Measurements from ENCODE around the gene MAML2.

Gene MAML2

GRCh38 chr11:96006037-96006436 is 337.0 kb downstream of the MAML2 start:
- Histone ChIP-seq H3K27me3 (ENCODE audit: control insufficient read depth, insufficient read depth, low read length) (no peaks in the 10 kb centered on the region), H3K4me1 (ENCODE audit: control insufficient read depth, insufficient read depth, low read length) (no peaks in the 10 kb centered on the region), H3K9me3 (ENCODE audit: control insufficient read depth, low read length) (no peaks in the 10 kb centered on the region), H3K9ac (ENCODE audit: low read length) (no peak overlapping the region), H3K4me3 (ENCODE audit: low read length) (no peak overlapping the region), H3K36me3 (ENCODE audit: control insufficient read depth, insufficient read depth, low read length) (no peaks in the 10 kb centered on the region)

- H3K4me3 ChIP-seq (ENCODE audit: low read length), result no peak overlapping the region
- no peaks in the 10 kb centered on the region for H3K36me3 ChIP-seq (ENCODE audit: control insufficient read depth, insufficient read depth, low read length)
- no peak overlapping the region for H3K9ac ChIP-seq (ENCODE audit: low read length)
- H3K9me3 ChIP-seq (ENCODE audit: control insufficient read depth, low read length), result no peaks in the 10 kb centered on the region
- no peaks in the 10 kb centered on the region for H3K27me3 ChIP-seq (ENCODE audit: control insufficient read depth, insufficient read depth, low read length)
- peaks cover 9% of the 10 kb centered on the region for H3K4me1 ChIP-seq (ENCODE audit: control insufficient read depth, insufficient read depth, low read length)
These were observed 338.1 kb downstream of the MAML2 start for GRCh38 chr11:96004862-96005261.

GRCh38 chr11:96002754-96003290 is 340.2 kb downstream of the MAML2 start:
- H3K4me3 ChIP-seq (ENCODE audit: low read length), result no peak overlapping the region

GRCh38 chr11:96002339-96002738 is 340.7 kb downstream of the MAML2 start:
- no peak overlapping the region for H3K9ac ChIP-seq (ENCODE audit: low read length)
- H3K4me1 ChIP-seq (ENCODE audit: control insufficient read depth, insufficient read depth, low read length), result peaks cover 14% of the 10 kb centered on the region
- H3K4me3 ChIP-seq (ENCODE audit: low read length), result no peak overlapping the region
- no peaks in the 10 kb centered on the region for H3K27me3 ChIP-seq (ENCODE audit: control insufficient read depth, insufficient read depth, low read length)
- no peaks in the 10 kb centered on the region for H3K9me3 ChIP-seq (ENCODE audit: control insufficient read depth, low read length)
- no peaks in the 10 kb centered on the region for H3K36me3 ChIP-seq (ENCODE audit: control insufficient read depth, insufficient read depth, low read length)

More at GRCh38 chr11:96002754-96003290, 340.2 kb downstream of the MAML2 start:
- no peak overlapping the region for H3K9ac ChIP-seq (ENCODE audit: low read length)
- no peaks in the 10 kb centered on the region for H3K9me3 ChIP-seq (ENCODE audit: control insufficient read depth, low read length)
- no peaks in the 10 kb centered on the region for H3K27me3 ChIP-seq (ENCODE audit: control insufficient read depth, insufficient read depth, low read length)
- peaks cover 14% of the 10 kb centered on the region for H3K4me1 ChIP-seq (ENCODE audit: control insufficient read depth, insufficient read depth, low read length)
- H3K36me3 ChIP-seq (ENCODE audit: control insufficient read depth, insufficient read depth, low read length), result no peaks in the 10 kb centered on the region

GRCh38 chr11:96001037-96001436 is 342.0 kb downstream of the MAML2 start:
- H3K9ac ChIP-seq (ENCODE audit: low read length), result no peak overlapping the region
- no peak overlapping the region for H3K4me3 ChIP-seq (ENCODE audit: low read length)
- H3K4me1 ChIP-seq (ENCODE audit: control insufficient read depth, insufficient read depth, low read length), result peaks cover 14% of the 10 kb centered on the region
- H3K36me3 ChIP-seq (ENCODE audit: control insufficient read depth, insufficient read depth, low read length), result no peaks in the 10 kb centered on the region
- no peaks in the 10 kb centered on the region for H3K27me3 ChIP-seq (ENCODE audit: control insufficient read depth, insufficient read depth, low read length)
- H3K9me3 ChIP-seq (ENCODE audit: control insufficient read depth, low read length), result no peaks in the 10 kb centered on the region

GRCh38 chr11:95999711-96000406 is 343.1 kb downstream of the MAML2 start:
- no peaks in the 10 kb centered on the region for H3K36me3 ChIP-seq (ENCODE audit: control insufficient read depth, insufficient read depth, low read length)
- H3K9me3 ChIP-seq (ENCODE audit: control insufficient read depth, low read length), result no peaks in the 10 kb centered on the region
- H3K4me3 ChIP-seq (ENCODE audit: low read length), result peak overlapping the region; percentile 24
- H3K9ac ChIP-seq (ENCODE audit: low read length), result peak overlapping the region; percentile 17
- H3K4me1 ChIP-seq (ENCODE audit: control insufficient read depth, insufficient read depth, low read length), result peaks cover 14% of the 10 kb centered on the region
- H3K27me3 ChIP-seq (ENCODE audit: control insufficient read depth, insufficient read depth, low read length), result no peaks in the 10 kb centered on the region

GRCh38 chr11:95996621-95997235 is 346.3 kb downstream of the MAML2 start:
- H3K36me3 ChIP-seq (ENCODE audit: control insufficient read depth, insufficient read depth, low read length), result no peaks in the 10 kb centered on the region
- H3K4me1 ChIP-seq (ENCODE audit: control insufficient read depth, insufficient read depth, low read length), result peaks cover 14% of the 10 kb centered on the region
- H3K27me3 ChIP-seq (ENCODE audit: control insufficient read depth, insufficient read depth, low read length), result no peaks in the 10 kb centered on the region

GRCh38 chr11:95994329-95994728 is 348.7 kb downstream of the MAML2 start:
- no peaks in the 10 kb centered on the region for H3K36me3 ChIP-seq (ENCODE audit: control insufficient read depth, insufficient read depth, low read length)
- H3K9ac ChIP-seq (ENCODE audit: low read length), result no peak overlapping the region
- no peaks in the 10 kb centered on the region for H3K9me3 ChIP-seq (ENCODE audit: control insufficient read depth, low read length)
- peaks cover 3% of the 10 kb centered on the region for H3K4me1 ChIP-seq (ENCODE audit: control insufficient read depth, insufficient read depth, low read length)
- H3K27me3 ChIP-seq (ENCODE audit: control insufficient read depth, insufficient read depth, low read length), result no peaks in the 10 kb centered on the region
- H3K4me3 ChIP-seq (ENCODE audit: low read length), result no peak overlapping the region

More at GRCh38 chr11:95996621-95997235, 346.3 kb downstream of the MAML2 start:
- no peak overlapping the region for H3K9ac ChIP-seq (ENCODE audit: low read length)
- H3K9me3 ChIP-seq (ENCODE audit: control insufficient read depth, low read length), result no peaks in the 10 kb centered on the region
- H3K4me3 ChIP-seq (ENCODE audit: low read length), result no peak overlapping the region

GRCh38 chr11:95993438-95994298 is 349.3 kb downstream of the MAML2 start:
- H3K4me1 ChIP-seq (ENCODE audit: control insufficient read depth, insufficient read depth, low read length), result peaks cover 9% of the 10 kb centered on the region
- H3K9me3 ChIP-seq (ENCODE audit: control insufficient read depth, low read length), result no peaks in the 10 kb centered on the region
- no peaks in the 10 kb centered on the region for H3K36me3 ChIP-seq (ENCODE audit: control insufficient read depth, insufficient read depth, low read length)
- H3K4me3 ChIP-seq (ENCODE audit: low read length), result no peak overlapping the region
- no peak overlapping the region for H3K9ac ChIP-seq (ENCODE audit: low read length)
- no peaks in the 10 kb centered on the region for H3K27me3 ChIP-seq (ENCODE audit: control insufficient read depth, insufficient read depth, low read length)

GRCh38 chr11:95991545-95991944 is 351.4 kb downstream of the MAML2 start:
- Histone ChIP-seq H3K4me1 (ENCODE audit: control insufficient read depth, insufficient read depth, low read length) (peaks cover 9% of the 10 kb centered on the region), H3K9me3 (ENCODE audit: control insufficient read depth, low read length) (no peaks in the 10 kb centered on the region), H3K9ac (ENCODE audit: low read length) (no peak overlapping the region)

GRCh38 chr11:95991101-95991500 is 351.9 kb downstream of the MAML2 start:
- H3K9me3 ChIP-seq (ENCODE audit: control insufficient read depth, low read length), result no peaks in the 10 kb centered on the region
- no peaks in the 10 kb centered on the region for H3K36me3 ChIP-seq (ENCODE audit: control insufficient read depth, insufficient read depth, low read length)
- H3K9ac ChIP-seq (ENCODE audit: low read length), result no peak overlapping the region
- no peak overlapping the region for H3K4me3 ChIP-seq (ENCODE audit: low read length)
- peaks cover 9% of the 10 kb centered on the region for H3K4me1 ChIP-seq (ENCODE audit: control insufficient read depth, insufficient read depth, low read length)
- no peaks in the 10 kb centered on the region for H3K27me3 ChIP-seq (ENCODE audit: control insufficient read depth, insufficient read depth, low read length)

More at GRCh38 chr11:95991545-95991944, 351.4 kb downstream of the MAML2 start:
- no peaks in the 10 kb centered on the region for H3K36me3 ChIP-seq (ENCODE audit: control insufficient read depth, insufficient read depth, low read length)
- H3K4me3 ChIP-seq (ENCODE audit: low read length), result no peak overlapping the region
- H3K27me3 ChIP-seq (ENCODE audit: control insufficient read depth, insufficient read depth, low read length), result no peaks in the 10 kb centered on the region

GRCh38 chr11:95989780-95990179 is 353.2 kb downstream of the MAML2 start:
- Histone ChIP-seq H3K4me1 (ENCODE audit: control insufficient read depth, insufficient read depth, low read length) (peaks cover 9% of the 10 kb centered on the region), H3K4me3 (ENCODE audit: low read length) (no peak overlapping the region), H3K9ac (ENCODE audit: low read length) (no peak overlapping the region), H3K36me3 (ENCODE audit: control insufficient read depth, insufficient read depth, low read length) (no peaks in the 10 kb centered on the region), H3K9me3 (ENCODE audit: control insufficient read depth, low read length) (no peaks in the 10 kb centered on the region), H3K27me3 (ENCODE audit: control insufficient read depth, insufficient read depth, low read length) (no peaks in the 10 kb centered on the region)
